Stimulated activated CD4-positive, alpha-beta T cell treated with anti-CD3 and anti-CD28 coated beads, TNF-alpha, amount 100 ng/mL, for 48 hours (primary cell): ENCODE results near the gene OLFML2B.
"Not testable (repeated sequence)": the region's sequence is repeated elsewhere in the genome, so short reads cannot be mapped to it uniquely, and the experiment has no call there.

Experiments
- DNase-seq, 3 donors: peaks; one replicate each; pipeline ENCODE4 v3.0.0-alpha.2; 2020; ENCODE audit warnings: low read depth in 3 of 3

Gene OLFML2B

DNA sequence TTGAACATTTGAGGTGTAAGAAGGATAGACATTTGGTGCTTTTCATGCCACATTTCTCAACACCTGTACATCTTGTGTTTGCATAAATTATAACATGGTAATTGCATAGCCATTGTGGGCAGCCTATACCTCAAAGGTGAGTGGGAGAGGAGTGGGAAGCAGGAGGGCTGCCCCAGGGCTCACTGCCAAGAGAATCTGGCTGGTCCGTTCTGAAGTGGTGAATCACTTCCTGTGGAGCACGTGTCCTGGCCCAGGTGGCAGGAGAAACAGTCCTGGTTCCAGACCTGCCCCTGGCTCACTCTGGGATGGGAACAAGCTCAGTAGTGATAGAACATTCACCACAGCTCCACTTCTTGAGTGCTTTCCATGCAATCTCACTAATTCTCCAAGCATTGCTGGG, 11.6 kb upstream of the OLFML2B start:
- no peak for DNase-seq

DNA sequence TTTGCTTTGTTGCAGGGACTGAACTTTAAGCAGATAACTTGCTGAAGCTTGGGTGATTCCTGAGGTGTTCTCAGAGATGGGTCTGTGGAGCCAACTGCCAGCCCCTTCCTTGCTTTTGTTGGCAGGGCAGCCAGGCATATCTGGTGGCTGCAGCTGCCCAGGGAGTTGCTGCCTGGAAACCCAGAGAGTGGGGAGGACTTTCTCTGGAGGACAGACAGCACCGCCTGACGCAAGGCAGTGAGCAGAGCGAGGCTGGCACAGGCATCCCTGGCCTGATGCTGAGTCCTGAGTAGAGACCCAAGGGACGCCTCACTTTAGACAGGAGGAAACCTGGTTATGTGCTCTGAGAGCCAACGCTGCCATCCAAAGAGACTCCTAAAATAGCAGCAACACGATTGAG, 9.8 kb upstream of the OLFML2B start:
- DNase-seq: no peak

DNA sequence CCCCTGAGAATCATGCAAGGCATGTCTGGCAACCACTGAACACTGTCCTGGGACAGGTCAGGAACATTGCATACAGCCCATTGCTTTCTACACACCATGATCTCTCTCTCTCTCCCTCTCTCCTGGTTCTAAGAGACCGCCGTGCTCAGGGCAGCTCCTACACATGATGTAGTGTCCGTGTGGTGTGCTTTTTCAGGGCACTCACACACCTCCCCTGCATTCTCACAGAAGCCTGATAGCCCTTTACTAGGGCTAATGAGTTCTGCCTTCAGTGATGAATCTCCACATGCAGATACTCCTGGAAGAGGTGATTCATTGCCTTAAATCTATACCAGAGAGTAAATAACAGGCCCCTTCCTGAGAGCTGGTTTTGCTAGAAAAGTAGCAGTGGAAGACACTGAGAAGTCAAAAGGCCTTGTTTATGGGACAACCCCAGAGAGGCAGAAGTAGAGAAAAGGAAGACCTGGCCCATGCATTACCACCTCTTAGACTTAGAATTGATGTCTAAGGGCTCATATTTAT, 7.2 kb upstream of the OLFML2B start:
- no peak for DNase-seq

DNA sequence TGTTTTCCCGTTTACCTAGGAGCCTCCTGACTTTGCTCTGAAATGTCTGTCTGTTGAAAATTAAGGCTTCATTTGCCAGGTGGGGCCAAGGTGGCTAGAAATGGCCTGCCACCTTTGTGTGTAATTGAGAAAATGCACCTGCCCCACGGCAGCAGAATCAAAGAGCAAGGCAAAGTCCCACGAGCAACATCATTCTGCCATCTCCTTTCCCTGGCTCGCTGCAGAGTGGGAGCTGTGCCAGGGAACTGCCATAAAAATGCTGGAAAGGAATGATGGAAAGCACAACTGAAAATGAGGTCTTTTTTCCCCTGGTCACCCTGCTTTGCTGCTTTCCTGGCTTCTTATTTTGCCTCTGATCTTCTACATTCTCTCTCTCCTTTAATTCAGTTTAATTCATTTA, 5.5 kb upstream of the OLFML2B start:
- DNase-seq: no peak

DNA sequence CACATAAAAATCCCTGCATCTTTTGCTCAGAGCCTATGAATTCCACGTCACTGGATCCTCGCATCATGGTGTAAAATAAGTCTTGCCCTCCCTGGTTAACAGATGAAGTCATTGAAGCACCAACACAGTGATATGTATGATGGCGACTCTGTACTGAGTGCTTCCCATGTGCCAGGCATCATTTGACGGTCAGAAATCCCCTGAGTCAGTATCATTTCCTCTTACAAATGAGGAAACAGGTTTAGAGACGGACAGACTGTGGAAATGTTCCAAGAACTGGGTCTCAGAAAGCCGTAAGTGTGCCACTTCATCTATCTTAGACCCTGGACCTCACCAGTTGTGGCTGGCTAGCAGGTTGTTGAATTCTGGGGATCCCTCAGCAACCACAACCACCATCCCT, 5.1 kb upstream of the OLFML2B start:
- DNase-seq: no peak

DNA sequence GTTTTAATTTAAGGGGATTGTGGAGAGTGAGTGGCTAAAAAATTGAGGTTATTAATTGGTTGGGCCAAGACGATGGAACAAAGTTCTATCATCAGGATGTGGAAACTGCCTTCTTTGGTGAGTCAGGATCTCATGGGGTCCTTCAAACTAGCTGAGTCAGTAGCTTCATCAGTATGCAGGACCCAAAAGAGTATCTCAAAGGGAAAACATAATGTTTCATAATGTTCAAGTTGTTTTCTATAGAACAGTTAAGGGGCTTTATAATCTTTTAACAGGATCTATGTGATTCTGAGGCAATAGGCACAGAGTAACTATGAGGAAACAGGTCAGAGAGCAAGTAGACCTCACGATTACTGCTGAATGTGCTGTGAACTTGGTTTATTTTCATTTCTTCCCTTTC, 3.2 kb upstream of the OLFML2B start:
- no peak for DNase-seq

DNA sequence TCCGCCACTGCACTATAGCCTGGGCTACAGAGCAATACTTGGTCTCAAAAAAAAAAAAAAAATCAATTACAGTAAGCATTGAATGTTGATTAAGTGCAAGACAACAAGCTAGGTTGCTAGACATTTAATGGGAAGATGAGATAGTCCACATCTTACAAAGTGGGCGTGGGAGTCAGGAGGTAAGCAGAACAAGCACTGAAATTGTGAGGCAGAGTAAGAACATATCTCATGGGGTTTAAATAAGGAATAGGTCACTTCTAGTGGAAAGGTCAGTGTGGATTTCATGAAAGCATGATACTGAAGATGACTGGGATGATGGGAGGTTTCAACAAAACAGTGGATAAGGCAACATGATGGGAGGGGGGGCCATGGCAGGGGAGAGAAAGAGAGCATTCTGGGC, 1.9 kb upstream of the OLFML2B start:
- no peak for DNase-seq

DNA sequence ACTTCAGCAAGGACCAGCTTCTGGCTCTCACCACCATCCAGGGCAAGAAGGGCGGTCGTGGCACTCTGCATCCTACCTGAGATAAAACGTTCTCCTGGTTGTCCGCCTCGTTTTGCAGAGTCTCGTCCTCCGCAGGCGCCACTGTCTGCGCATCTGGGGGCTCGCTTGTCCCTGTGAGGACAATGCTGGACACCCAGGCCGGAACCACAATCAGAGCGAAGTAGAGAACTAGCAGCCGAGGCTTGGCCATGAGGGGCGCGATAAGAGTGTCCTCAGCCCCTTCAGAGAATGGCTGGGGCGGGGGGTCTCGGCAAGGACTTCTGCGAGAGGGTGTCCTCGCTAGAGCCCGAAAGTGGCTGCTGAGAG, 505 bp downstream of the OLFML2B start:
- no peak for DNase-seq

DNA sequence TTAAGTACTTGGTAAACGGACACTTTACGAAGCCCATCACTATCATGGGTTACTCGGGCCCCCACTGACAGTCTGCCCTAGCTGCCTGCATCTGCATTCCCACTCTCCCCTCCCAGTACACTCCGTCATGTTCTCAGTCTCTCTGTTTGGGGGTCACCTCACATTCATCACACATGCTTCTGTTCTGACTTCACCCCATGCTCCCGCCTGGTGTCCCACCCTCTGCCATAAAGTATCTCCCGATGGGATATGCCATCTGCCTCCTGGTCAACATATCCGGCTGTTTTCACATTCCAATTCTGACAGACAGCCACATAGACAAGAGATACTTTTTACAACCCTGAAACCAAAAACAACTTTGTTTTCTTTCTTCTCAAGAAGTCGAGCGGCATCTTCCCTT, 1.0 kb downstream of the OLFML2B start:
- DNase-seq: no peak

DNA sequence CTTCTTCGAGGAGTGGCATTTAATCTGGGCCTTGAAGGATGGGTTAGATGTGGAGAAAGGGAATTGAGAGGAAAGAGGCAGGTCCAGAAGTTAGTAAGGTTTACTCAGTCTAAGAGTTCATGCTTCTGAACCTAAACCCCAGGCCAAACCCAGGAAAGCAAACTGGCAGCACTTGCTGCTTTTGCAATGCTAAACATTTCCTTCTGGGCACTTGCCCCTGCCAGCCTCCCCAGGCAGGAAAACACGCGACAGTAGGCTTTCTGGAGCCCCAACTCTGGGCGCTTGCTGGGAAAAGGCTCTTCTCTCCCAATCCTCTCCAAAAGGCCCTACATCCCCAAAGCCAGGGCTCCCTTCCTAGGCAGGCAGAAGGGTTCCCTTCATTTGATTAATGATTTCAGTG, 2.5 kb downstream of the OLFML2B start:
- no peak for DNase-seq

DNA sequence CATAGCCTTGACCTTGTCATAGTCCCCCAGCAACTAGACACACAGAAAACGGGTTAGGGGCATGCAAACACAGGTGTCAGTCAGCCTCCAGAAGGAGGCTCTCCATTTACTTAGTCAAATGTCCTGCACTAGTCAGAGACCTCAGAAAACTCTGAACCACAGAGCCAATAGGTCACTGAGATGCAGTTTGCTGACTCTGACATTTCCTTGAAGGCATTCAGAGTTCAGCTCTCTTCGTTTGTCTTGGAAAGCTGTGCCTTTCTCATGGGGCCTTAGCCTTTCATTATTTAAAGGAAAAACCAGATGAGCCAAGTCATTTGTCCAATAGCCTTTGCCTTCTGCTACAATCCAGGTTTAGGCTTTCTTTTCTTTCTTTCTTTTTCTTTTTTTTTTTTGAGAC, 3.5 kb downstream of the OLFML2B start:
- no peak for DNase-seq

DNA sequence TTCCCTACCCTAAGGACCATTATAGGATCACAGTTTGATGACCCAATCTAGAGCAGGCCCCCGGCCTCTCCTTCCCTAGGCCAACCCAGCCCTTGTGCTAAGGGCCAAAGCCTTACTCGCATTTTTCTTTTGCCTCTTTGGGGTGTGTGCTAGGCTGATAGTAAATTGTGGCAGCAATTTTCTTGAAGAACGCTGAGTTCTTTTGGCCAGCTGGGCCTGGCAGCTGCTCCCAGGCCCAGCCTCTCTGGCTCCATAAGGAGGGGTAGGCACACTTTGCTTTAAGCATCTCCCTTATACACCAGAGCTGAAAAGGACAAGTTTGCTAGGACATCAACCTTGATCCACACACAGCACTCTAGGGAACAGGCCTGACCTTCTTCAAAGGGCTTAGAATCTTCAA, 4.2 kb downstream of the OLFML2B start:
- no peak for DNase-seq

DNA sequence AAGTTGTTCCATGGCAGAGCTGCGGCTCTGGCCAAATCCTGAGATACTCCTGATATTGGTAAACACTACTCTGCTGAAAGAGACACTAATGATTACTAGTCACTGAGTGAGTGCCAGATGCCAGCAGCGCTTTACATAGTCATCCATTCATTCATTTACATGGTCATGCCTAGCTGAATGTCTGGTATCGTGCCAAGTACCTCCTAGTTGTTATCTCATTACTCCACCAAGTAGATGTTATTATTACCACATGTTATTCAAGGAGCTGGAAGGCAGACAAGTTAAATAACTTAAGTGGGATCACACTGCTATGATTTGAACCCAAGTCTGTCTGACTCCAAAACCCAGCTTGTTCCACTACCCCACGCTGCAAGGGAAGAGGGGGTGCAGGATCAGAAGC, 4.7 kb downstream of the OLFML2B start:
- DNase-seq: no peak

DNA sequence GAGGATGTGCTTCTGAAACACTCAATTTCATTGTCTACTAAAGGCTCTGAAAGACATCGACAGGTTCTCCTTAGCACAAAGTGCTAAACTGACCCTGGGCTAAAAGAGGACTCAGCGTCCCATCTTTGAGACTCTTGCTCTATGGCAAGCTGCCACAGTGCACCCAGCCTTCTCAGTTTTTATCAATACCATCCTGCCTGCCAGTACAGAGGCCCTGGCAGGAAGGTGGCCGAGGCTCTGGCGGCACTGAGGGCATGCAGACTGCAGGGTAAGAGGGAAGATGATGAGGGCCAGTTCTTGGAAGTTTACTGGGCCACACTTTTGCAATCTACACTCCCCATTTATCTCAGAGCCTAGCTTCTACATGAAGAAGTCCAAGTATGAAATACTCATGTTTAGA, 5.3 kb downstream of the OLFML2B start:
- no peak for DNase-seq

DNA sequence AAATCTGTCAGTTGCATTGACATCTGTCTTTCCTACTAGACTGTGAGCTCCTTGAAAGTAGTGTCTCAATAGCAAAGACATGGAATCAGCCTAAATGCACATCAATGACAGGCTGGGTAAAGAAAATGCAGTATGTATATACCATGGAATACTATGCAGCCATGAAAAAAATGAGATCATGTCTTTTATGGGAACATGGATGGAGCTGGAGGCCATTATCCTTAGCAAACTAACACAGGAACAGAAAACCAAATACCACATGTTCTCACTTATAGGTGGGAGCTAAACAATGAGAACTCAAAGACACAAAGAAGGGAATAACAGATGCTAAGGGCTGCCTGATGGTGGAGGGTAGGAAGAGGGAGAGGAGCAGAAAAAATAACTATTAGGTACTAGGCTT, 5.9 kb downstream of the OLFML2B start:
- not testable (repeated sequence) for DNase-seq

DNA sequence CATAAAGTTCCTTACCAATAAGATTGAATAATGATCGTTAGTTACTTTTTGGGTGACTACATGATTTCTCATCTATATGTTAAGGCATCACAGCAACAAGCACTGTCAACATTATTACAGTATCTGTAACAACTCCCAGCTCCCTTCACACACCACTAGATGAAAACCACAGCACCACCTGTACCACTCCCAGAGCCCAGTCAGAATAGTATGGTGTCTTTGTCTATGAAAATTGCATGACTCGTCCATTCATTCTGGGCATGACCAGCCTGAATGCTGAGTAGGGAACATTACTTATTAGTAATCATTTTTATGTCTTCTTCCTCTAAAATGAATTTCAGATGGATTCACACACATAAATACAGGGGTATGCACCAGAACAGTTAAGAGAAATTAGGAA, 7.0 kb downstream of the OLFML2B start:
- DNase-seq: no peak

DNA sequence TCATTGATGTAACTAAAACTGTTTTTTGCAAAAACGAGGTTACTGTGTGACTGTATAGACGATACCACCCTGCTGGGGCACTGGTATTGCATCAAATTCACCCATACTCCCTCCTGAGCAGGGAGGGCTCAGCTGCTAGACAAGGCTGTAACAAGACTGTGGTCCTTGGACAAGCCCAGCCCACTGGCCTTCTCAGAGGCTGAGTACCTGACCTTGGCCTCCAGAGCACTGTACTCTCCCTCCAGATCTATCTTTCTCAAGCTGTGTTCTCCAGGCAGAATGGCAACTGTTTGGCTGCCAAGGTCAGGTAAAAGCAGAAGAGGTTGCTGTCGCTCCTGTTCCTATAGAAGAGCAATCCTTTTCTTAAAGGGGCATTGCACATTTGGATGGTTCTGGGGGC, 8.5 kb downstream of the OLFML2B start:
- no peak for DNase-seq

DNA sequence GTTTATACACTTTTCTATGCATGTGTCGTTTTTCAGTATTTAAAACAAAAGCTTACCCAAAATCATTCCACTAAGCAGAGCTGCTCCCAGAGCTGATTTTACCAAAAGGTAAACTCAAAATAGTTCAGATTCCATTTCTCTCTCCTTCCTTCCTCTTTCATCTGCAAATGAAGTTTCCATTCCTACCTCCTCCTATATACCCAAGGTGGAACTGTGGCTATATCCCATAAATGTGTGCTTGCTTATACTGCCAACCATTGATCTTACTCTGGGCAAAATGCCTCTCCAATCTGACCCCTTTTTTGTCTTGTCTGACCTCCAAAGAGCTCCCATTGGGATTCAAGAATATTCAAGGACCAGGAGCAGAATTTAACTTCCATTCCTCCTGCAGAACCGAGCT, 9.5 kb downstream of the OLFML2B start:
- DNase-seq: no peak

DNA sequence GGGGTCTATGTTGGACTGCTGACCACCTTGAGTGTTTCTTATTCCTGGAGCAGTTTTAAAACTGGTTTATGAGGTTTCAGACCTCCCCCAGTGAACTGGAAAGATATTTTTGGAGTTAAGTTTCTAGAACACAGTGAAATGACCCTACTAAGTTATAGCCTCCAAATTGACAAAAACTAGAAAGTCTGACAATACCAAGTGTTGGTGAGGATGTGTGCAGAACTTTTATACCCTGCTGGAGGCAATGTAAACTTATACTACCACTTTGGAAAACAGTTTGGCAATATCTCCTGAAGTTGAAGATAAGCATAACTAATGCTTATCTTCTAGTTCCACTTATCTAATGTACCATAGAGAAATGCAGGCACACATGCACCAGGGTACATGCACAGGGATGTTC, 10.4 kb downstream of the OLFML2B start:
- DNase-seq: no peak

DNA sequence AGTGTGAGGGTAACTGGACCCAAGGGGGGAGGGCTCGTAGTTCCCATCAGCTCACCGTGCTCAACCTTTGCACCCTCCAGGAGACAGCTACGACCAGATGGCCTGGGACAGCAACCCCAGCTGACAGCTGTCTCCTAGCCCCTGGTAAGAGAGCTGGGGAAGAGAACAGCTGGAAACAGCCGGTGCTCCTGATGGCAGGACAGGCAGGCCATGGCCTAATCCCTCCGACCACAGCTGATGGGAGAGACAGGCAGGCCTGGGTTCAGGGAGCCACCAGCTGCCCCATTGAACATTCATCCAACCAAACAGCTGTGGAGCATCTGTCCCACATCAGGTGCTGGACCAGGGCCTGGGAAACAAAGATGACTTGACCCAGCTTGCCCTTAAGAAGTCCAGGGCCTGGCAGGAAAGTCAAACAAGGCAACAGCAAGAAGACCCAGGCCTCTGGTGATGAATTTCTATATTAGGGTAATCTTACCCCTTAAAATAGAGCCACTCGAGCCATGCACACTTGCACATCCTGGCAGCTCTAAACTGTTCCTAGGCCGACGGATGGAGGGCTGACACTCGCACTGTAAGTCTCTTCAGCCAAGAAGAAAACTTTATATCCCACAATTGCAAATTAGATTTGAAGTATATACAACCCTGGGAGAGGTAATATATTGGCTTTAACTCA, 12.2 kb downstream of the OLFML2B start:
- no peak for DNase-seq

DNA sequence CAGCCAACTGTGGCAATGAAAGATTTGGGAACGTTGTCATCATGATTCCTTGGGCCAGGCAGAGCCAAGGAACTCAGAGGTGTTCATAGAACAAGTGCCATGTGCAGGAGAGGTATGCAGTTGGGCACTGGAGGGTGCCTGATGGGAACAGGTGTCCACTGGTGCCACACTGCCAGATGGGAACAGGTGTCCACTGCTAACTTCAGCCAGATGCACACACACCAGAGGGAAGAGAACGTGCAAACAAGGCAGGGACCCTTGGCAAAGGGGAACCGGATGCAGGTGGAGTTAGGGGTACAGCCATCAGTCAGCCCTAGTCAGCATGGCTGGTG, 13.5 kb downstream of the OLFML2B start:
- no peak for DNase-seq

DNA sequence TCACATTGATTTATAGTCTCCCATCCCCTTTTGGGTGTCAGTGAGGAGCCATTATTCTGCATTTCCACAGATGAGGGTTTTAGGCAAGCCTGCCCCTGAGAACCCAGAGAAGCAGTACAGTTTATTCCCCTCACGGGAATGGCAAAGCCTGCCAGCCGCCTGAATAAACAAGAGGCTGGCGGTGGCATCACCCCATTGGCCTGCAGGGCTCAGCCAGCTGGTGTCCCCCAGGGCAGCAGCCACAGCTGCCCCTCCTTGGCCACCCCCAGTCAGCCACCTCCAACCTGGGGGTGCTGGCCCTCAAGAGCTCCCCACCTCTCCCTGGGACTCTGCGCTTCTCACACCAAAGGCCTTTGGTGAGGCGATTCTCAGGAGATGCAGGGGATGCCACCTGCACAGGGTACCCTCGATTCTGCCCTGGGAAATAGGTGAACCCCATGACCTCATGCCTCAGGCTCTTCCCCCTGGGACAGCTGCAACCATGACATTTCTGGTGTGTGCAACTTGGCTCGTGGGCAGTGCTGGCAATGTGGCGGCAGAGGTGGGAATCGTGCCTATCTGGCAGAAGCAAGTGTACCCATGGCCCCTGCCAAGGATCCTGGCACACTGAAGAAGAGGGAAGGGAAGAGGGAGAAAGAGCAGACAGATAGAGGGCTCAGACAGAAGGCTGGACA, 14.0 kb downstream of the OLFML2B start:
- no peak for DNase-seq

DNA sequence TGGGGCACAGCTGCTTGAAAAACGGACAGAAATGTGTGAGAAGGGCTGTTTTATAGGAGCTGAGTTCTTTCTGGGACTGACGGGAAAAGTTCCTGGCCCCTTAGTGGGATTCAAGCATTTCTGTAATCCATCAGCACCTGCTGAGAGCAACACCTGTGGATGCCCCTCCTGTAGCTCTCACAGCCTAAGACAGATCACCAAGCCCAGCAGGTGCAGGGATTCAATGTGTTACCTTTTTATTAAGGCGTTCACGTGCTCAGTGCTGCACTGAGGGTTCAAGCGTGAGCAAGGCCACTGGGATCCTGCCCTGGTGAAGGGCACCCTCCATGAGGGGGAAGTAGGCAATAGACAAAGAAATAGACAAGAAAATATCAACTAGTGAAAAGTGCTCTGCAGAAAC, 14.9 kb downstream of the OLFML2B start:
- DNase-seq: no peak

DNA sequence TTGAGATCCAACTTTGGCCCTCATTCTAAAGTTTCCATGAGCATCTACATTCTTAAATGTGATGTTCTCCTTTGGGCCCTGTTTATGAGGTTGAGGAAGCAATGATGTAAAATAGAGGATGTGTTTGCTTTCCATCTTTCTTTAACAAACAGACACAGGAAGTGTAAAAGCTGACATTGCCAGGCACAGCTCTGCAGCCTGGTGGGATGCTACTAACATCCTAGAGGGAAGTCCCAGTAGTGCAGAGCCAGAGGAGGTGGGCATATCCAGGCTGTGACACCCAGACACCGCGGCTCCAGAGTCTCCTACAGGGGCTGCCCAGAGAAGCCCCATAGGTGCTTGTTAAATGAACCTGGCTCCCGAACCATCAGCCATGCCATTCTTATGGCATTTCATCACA, 16.2 kb downstream of the OLFML2B start:
- DNase-seq: no peak
